ENCODE results near the gene SLC7A4. TPM values are rescaled to one million over a fixed set of nuclear protein-coding genes. Genes with fewer than 3 reads are reported as not detected.
"Not testable (repeated sequence)": the region's sequence is repeated elsewhere in the genome, so short reads cannot be mapped to it uniquely, and the experiment has no call there.

Gene SLC7A4
- total RNA-seq, 3 donors from 2014 or later: 1.6 to 2.4 (median 2.0) TPM

GRCh38 chr22:21073482-21073881, 41.1 kb upstream of the SLC7A4 start:
- H3K4me1 ChIP-seq: no peaks in the 10 kb centered on the region
- H3K4me3 ChIP-seq: no peak overlapping the region
- DNase-seq (ENCODE audit: low spot score in 2 of 2): no peak
- H3K27ac ChIP-seq: no peak overlapping the region
- H3K27me3 ChIP-seq: no peaks in the 10 kb centered on the region
- intact Hi-C loops (cut with DNase I; ENCODE audit: low total_unique reads): no loop called here
- H3K9me3 ChIP-seq: no peaks in the 10 kb centered on the region
- TF ChIP-seq POLR2AphosphoS5 (IDR thresholded peaks at IDR 0.05) (no peak), CTCF (IDR thresholded peaks at IDR 0.05) (no peak), POLR2A (IDR thresholded peaks at IDR 0.05) (no peak)
- H3K36me3 ChIP-seq: no peaks in the 10 kb centered on the region

- Histone ChIP-seq H3K4me1 (no peaks in the 10 kb centered on the region), H3K9me3 (no peaks in the 10 kb centered on the region), H3K4me3 (no peak overlapping the region), H3K27me3 (no peaks in the 10 kb centered on the region), H3K36me3 (no peaks in the 10 kb centered on the region), H3K27ac (no peak overlapping the region)
- intact Hi-C loops (cut with DNase I; ENCODE audit: low total_unique reads): no loop called here
- no peak for DNase-seq (ENCODE audit: low spot score in 2 of 2)
- TF ChIP-seq CTCF (IDR thresholded peaks at IDR 0.05) (no peak), POLR2AphosphoS5 (IDR thresholded peaks at IDR 0.05) (no peak), POLR2A (IDR thresholded peaks at IDR 0.05) (no peak)
Observed at GRCh38 chr22:21073023-21073422, 40.7 kb upstream of the SLC7A4 start.

DNA sequence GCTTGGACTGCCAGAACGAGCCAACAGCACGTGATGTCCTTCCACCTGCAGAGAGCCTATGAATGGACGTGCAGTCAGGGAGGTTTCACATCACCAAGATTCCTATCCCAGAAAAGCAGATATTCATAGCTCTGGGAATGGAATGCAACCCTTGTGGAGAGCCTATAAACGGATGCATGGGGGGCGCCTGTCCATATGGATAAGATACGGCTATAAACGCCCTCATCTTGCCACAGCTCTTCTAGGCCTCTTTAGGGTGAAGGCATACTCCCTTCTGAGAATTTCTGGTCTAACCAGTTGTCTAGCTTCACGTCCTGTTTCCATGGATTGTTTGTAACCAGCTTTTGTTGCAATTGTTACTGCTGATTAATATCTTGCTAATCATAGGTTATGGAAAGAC, 39.4 kb upstream of the SLC7A4 start:
- H3K9me3 ChIP-seq; H3K4me1 ChIP-seq; DNase-seq (ENCODE audit: low spot score in 2 of 2); H3K27me3 ChIP-seq; H3K4me3 ChIP-seq; H3K36me3 ChIP-seq; H3K27ac ChIP-seq; intact Hi-C loops (cut with DNase I; ENCODE audit: low total_unique reads): not testable (repeated sequence)

DNA sequence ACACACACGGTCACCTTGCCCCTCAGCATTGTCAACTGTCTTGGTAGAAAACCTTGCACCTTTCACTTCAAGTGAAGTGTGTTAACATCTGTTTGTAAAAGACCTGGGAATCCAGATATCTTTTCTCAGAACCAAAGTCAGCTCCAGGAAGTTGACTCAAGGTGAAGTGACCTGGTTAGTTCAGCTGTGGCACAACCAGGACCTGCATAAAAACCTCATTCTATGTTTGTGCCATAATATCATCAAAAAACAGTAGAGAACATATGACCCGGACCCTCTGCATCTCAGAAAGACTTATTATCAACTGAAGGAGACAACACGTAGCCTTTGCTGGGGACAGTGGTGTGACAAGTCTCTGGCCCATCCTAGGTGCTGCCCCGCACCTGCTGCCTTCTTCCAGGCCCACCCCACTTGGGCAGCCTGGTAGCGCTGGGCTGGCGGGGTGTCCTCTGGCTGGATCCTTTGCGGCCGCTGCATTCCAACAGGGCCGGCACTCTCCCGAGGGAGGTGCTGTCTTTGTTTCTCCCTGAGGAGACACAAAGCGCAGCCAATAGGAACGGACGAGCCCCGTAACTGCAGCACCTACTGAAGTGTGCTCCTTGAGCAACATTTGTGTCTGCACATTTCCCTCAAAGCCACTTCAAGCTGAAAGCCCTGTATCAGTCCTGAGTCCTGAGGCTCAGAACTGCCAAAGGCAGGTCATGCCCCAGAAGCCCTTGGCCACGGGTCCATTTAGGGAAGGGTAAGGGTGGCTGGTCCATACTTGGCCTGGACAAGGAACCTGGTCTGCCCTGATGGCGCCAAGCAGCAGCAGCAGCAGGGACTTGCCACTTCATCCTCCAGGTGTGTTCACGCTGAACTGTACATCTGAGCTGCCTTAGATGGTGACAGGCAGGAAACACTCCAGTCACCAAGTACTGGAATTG, 38.6 kb upstream of the SLC7A4 start:
- Histone ChIP-seq H3K27me3 (no peaks in the 10 kb centered on the region), H3K4me1 (no peaks in the 10 kb centered on the region), H3K27ac (no peak overlapping the region), H3K36me3 (no peaks in the 10 kb centered on the region), H3K4me3 (no peak overlapping the region), H3K9me3 (no peaks in the 10 kb centered on the region)
- DNase-seq (ENCODE audit: low spot score in 2 of 2): no peak
- TF ChIP-seq CTCF (IDR thresholded peaks at IDR 0.05) (no peak), POLR2A (IDR thresholded peaks at IDR 0.05) (no peak), POLR2AphosphoS5 (IDR thresholded peaks at IDR 0.05) (no peak)
- intact Hi-C loops (cut with DNase I; ENCODE audit: low total_unique reads): no loop called here

DNA sequence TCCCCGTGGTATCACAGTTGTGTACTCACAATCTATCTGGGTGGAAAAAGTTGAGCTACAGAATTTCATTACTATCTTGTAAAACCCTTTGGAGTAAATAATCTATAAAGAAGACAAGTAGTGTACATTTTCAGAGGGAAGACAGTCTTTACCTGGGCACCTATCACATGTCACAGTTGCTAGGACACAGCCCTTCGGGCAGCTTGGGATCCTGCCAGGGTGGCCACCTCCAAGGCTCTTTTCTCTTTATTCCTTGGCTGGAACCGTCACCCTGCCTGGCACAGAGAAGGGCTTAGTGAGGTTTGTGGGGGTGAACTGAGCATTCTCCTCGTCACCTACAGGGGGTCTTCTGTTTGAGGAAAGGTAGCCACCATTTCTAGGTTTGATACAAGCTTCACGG, 37.0 kb upstream of the SLC7A4 start:
- H3K9me3 ChIP-seq: no peaks in the 10 kb centered on the region
- no peak overlapping the region for H3K4me3 ChIP-seq
- no peaks in the 10 kb centered on the region for H3K27me3 ChIP-seq
- no peak overlapping the region for H3K27ac ChIP-seq
- intact Hi-C loops (cut with DNase I; ENCODE audit: low total_unique reads): no loop called here
- peak in 1 of 2 donors; percentile 62 for DNase-seq (ENCODE audit: low spot score in 2 of 2)
- no peak for TF ChIP-seq POLR2A (IDR thresholded peaks at IDR 0.05)
- TF ChIP-seq POLR2AphosphoS5 (IDR thresholded peaks at IDR 0.05): no peak
- no peak for TF ChIP-seq CTCF (IDR thresholded peaks at IDR 0.05)
- H3K4me1 ChIP-seq: no peaks in the 10 kb centered on the region
- H3K36me3 ChIP-seq: no peaks in the 10 kb centered on the region
